Activated CD4-positive, alpha-beta T cell treated with anti-CD3 and anti-CD28 coated beads, Interleukin-2, Interleukin-4, amounts not matched to agents 100 ng/mL and 50 ng/mL, durations not matched to agents 16 hours and 8 hours (primary cell): ENCODE measurements around the gene CREB3.
A peak's percentile ranks its signal among the peaks of the same experiment; 100 is the strongest.

Experiments
- DNase-seq: peaks from one replicate; pipeline ENCODE4 v3.0.0-alpha.2; 2020; ENCODE audit warnings: low spot score

CREB3 gene

GRCh38 chr9:35749515-35750255 is 17.2 kb downstream of the CREB3 start:
- DNase-seq, result peak; percentile 39

DNA sequence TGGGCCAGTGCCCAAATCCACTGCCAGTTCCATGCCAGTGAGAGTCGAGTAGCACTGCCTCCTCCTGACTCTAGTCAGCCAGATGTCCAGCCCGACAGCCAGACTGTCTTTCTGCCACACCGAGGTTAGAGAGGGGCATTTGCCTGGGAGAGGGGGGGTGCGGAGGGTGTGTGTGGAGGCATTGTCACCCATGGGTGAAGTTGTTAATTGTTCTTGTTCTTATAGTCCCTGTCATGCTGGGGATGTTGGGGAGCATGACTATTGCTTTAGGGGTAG is 17.7 kb downstream of the CREB3 start:
- DNase-seq, result no peak

GRCh38 chr9:35753466-35753865 is 21.0 kb downstream of the CREB3 start:
- DNase-seq, result no peak

DNA sequence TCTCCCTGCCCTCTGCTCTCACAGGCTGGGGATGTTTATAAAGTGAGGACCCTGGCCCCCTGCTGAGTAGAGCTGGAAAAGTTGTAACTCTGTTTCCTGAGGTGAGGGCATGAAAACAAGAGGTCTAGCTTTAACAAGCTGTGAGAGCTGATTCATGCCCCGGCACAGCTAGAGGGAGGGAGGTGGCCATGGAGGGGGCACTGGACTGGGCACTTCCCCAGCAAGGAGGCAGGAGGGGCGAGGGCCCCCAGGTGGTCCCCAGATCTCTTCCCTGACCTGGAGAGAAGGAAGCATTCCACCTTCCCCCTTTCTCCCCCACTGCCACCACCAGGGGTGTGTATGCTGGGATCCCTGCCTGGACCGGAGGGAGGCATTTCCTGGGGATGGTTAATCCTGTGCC is 21.8 kb downstream of the CREB3 start, which contains the start of gene MSMP:
Gene MSMP, minus strand, starts transcription at position 13 of the 400 bp plus-strand sequence. CDS start 147 bp downstream, outside the sequence.
- no peak for DNase-seq

GRCh38 chr9:35755071-35755470 is 22.6 kb downstream of the CREB3 start:
- DNase-seq, result no peak

DNA sequence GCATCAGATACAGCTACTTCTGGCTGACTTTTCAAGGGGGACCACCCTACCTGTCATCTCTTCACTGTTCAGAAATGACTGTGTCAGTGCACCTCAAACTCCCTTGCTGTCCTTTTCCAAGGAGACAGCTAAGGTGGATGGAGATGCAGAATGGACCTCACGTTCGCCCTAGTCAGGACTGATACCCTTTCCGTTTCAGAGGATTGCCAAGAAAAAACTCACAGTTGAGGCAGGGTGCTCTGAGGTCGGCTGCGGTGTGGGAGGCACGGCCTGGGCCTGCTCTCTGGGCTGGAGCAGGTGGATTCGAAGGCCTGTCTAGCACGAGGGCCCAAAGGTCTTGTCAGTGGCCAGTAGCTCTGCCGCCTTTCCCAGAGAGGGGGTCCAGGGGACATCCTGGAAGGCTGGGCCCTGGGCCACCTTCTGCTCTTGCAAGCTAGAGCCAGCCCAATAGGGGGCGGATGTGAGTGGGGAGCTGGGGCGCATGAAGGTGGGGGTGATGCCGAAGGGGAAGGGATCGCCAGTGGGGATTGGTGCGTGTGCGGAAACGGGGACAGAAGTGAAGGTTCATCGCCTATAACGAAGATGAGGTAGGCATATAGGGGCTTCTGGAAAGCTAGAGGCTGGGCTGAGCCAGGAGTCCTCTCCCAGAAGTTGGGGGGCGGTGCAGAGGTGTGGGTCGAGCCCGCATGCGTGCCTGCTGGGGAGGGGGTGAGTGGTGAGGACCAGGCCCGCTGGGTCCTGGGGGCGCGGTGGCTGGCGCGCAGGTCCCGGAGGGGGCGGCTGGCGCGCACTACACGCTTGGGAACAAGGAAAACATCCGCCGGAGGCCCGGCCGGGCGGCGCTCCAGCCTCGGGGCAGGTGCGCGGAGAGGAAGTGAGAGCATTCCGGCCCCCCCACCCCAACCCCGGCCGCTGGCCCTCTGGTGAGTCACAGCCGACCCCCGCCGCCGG is 24.1 kb downstream of the CREB3 start:
- DNase-seq, result peak; percentile 80

- DNase-seq, result peak; percentile 40
Measured at GRCh38 chr9:35757226-35757891, 24.9 kb downstream of the CREB3 start.

DNA sequence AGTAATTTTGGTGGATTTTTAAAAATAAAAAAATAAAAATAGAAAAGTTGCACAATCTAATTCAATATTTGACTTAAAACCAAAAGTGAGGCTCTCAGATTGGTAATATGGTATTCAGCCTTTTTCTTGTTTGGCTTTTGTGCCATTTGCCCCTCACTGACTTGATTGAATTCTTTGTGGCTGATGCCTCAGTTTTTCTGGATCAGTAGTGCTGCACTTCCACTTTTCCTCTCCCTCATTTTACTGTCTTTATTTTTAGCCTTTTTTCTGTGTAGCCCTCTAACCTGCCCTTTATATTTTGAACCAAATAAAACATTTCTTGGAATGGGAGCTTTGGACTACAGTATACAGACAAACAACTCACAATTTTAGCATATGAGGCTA is 25.4 kb downstream of the CREB3 start:
- DNase-seq, result no peak

- DNase-seq, result no peak
Measured at GRCh38 chr9:35758475-35759050, 26.1 kb downstream of the CREB3 start.

DNA sequence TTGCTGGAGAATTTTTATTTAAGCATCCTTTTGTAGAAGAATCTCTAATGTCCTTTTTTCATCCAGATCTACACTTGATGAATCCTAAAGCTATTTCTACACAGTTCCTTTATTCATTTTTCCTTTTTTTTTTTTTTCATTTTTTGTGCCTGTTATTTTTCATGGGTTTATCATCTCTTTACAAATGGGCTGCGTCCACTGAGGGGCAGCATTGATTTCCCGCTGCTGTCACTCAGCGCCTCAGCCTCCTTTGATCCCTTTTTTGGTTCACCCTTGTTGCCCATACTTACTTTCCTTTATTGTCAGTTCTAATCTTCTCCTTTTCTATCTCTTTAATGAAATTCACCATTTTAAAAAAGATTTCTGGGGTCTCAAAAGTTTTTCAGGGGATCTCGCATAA is 27.3 kb downstream of the CREB3 start:
- no peak for DNase-seq

- DNase-seq, result no peak
Measured at GRCh38 chr9:35760651-35761050, 28.2 kb downstream of the CREB3 start.

GRCh38 chr9:35763181-35763580 is 30.7 kb downstream of the CREB3 start:
- DNase-seq, result no peak

DNA sequence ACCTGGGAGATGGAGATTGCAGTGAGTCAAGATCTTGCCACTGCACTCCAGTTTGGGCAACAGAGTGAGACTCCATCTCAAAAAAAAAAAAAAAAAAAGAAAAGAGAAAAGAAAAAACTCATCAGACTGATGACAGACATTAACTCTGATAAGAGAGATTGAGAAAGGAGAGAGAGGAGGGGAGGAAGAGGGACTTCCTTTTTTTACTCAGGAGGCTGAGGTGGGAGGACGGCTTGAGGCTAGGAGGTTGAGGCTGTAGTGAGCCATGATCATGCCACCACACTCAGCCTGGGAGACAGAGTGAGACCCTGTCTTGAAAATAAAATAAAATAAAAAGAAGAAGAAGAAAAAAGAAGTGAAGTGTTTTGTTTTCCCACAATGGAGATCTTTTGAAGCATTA is 31.3 kb downstream of the CREB3 start:
- DNase-seq, result no peak

DNA sequence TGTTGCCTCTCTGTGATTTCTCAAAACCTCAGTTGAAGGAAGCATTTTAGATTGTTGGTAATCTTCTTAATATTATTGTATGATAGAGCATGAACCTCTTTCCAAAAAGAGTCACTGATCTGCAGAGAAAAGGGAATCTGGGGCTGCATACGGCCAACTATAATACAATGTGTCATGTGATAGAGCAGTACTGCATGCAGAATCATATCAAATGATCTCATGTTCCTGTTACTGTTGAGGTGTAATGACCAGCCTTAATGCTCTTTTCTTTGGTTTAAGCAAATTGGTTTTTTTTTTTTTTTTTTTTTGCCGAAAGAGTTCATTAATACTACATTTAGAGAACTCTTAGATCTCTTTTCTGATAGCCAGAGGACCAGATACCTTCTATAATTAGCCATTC is 34.5 kb downstream of the CREB3 start:
- DNase-seq, result no peak

DNA sequence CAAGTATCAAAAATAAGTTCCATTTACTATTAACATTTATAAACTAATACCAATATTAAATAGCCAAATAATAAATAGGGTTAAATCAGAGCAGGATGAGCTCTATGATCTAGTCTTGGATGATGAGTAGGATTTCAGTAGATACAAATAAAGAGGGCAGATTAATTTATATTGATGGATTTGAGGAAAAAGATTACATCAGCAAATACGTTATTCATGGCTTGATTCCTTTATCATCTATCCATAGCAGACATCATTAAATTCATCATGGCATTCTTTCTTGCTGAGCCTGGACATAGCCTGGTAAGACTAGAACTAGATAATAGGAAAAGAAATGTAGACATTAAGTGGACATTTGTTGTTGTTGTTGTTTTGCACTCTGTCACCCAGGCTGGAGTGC is 35.0 kb downstream of the CREB3 start:
- no peak for DNase-seq

GRCh38 chr9:35769763-35770162 is 37.3 kb downstream of the CREB3 start:
- no peak for DNase-seq

GRCh38 chr9:35771075-35771433 is 38.6 kb downstream of the CREB3 start:
- no peak for DNase-seq

DNA sequence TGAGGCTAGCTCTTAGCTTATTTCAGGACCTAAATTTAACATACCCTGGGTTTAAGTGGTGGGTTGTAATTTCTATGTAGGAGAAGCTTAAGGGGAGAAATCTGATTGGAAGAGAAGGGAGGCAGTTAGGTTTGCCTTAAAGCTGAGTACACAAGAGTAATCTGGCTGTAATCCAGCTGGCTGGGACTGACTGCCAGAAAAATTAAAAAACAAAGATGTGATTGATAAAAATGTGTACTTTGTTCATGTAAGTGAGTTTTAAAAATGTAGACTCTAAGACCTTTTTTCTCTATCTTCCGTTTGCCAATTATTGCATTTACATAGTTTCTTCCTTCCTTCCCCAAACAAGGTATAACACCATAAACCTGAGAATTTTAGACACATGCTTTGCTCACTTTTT is 39.1 kb downstream of the CREB3 start:
- no peak for DNase-seq

DNA sequence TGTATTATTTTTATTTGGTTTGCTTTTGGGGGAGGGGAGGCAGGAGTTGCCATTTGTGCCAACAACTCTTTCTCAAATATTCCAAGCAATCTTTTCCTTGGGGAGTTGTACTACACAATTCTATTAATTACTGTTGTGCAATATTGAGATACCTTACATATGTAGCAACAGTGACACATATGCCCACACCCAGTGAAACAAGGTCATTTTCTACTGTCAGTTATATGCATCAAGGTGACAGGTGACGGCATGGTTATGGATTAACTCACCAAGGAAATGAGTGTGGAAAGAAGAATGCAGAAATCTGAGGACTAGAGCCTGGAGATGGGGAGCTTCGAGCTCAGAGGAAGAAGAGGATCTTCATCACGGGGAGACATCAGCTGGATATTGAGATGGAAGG is 39.5 kb downstream of the CREB3 start:
- DNase-seq, result no peak

DNA sequence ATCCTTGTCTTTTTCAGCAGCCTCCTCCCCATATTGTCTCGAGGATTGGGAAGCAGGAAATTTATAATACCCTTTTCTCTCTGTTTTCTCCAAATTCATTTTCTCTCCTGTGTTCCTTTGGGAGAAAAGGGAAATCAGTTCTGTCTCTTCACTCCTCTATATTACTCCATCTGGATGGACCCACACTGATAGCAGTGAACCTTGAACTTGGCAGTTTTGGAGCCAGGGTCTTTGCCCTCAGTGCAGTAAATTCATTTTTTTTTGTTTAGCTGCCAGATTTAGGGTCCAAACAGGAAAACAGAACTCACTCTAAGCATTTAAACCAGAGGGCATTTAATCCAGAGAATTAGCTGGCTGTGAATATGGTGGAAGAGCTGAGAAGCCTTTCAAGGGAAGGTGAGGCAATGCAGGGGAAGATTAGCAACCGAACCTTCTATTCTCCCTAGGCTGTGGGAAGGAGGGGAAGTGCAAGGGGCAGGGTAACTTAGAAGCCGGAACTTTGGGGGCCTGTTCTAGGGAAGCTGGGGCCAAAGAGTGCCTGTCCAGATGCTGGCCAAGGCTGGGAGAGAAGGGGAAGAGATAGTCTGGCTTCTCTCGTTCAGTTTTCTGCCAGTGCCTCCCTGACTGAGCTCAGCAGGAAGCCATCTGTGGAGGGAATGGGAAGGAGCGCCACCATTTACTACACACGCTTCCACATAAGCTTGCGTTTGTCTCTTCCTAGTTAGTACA is 42.6 kb downstream of the CREB3 start:
- DNase-seq, result no peak

GRCh38 chr9:35776018-35776417 is 43.6 kb downstream of the CREB3 start:
- DNase-seq, result no peak

GRCh38 chr9:35778496-35778895 is 46.0 kb downstream of the CREB3 start:
- DNase-seq, result no peak
